Measurements from ENCODE around the gene HSBP1L1.

DNA sequence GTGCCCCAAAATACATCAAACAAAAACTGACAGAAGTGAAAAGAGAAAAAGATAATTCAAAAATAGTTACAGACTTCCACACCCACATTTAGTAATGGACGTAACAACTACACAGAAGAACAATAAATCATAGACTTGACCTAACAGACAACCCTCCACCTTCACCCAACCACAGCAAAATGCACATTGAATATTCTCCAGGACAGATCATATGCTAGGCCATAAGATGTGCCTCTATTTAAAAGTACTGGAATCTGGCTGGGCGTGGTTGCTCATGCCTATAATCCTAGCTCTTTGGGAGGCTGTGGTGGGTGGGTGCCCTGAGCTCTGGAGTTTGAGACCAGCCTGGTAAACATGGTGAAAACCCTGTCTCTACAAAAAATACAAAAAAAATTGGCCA lies 33.0 kb upstream of the HSBP1L1 start:
- TF ChIP-seq CTCF (IDR thresholded peaks at IDR 0.05) (no peak), POLR2A (IDR thresholded peaks at IDR 0.05) (no peak)
